Measurements from ENCODE around the gene CSRNP2.

CSRNP2 gene

DNA sequence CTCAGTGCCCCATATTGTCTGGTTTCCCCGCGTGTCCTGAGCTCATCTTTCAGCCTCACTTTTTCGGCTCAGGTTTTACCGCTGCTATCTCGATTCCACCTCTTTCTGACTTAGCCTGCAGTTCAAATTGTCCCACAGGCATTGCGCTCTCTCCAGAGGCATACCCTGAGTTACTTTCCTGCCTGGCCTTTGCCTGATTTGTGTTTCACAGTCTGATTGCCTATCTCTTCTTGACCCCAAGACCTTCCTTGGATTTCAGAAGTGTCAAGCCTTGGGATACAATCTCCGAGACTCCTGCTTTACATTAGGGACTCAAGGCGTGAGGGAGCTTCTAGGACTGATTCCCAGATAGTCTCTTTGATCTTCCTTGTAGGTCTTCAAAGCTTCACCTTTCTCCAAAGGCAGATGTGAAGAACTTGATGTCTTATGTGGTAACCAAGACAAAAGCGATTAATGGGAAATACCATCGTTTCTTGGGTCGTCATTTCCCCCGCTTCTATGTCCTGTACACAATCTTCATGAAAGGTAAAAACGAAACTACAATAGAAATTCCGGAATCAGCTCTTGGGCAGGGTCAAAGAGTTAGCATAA, 34.6 kb downstream of the CSRNP2 start:
- TF ChIP-seq, protein P1, sequence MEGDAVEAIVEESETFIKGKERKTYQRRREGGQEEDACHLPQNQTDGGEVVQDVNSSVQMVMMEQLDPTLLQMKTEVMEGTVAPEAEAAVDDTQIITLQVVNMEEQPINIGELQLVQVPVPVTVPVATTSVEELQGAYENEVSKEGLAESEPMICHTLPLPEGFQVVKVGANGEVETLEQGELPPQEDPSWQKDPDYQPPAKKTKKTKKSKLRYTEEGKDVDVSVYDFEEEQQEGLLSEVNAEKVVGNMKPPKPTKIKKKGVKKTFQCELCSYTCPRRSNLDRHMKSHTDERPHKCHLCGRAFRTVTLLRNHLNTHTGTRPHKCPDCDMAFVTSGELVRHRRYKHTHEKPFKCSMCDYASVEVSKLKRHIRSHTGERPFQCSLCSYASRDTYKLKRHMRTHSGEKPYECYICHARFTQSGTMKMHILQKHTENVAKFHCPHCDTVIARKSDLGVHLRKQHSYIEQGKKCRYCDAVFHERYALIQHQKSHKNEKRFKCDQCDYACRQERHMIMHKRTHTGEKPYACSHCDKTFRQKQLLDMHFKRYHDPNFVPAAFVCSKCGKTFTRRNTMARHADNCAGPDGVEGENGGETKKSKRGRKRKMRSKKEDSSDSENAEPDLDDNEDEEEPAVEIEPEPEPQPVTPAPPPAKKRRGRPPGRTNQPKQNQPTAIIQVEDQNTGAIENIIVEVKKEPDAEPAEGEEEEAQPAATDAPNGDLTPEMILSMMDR (conservative IDR thresholded peaks at IDR 0.05; ENCODE audit: low read length), result no peak
- no peak for DNase-seq (ENCODE audit: low read depth)
- peak overlapping the region; percentile 93 for H3K4me3 ChIP-seq (ENCODE audit: low read length)

DNA sequence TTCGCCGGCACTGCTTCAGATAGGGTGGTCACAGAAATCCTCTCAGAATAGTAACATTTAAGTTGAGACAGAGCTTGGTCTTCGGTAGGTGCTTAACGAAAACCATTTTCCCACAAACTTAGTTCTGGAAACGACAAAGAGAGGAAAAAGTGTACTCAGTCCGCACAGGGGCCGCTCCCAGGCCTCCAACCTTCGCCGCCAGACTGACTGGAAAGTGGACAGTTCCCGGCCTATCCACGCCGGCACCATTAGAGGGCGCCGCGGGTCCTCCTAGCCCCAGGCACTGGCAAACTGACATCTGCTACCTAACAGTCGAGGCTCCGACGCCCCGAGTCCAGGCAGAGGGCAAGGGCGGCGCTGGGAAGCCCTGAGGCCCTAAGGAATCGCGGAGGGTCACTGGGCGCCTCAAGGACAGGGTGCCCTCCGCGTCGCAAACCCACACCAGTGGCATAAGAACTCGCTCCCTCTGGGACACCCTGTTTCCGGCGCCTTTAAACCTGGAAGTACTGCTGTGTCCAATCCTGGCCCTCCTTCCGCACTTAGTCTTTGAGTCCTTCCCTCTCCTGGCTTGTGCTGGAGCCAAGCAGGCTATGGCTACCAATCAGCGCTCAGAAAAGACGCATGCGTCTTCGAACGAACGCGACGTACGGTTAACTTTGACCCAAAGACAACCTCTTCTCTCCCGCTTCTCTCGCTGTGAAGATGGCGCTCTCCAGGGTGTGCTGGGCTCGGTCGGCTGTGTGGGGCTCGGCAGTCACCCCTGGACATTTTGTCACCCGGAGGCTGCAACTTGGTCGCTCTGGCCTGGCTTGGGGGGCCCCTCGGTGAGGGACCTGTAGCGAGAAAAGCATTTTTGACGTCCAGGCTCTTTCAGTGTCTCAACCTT, 35.5 kb downstream of the CSRNP2 start, which contains the start of gene LETMD1:
Gene LETMD1 (plus strand): TSS at position 673 of the 886 bp plus-strand sequence. CDS start 30 bp downstream, at position 703.
- H3K4me3 ChIP-seq (ENCODE audit: low read length), result peak within 1 kb of the TSS; percentile 93
- peak; percentile 98 for DNase-seq (ENCODE audit: low read depth)
- TF ChIP-seq, protein P1 (conservative IDR thresholded peaks at IDR 0.05; ENCODE audit: low read length), result peak; percentile 85

DNA sequence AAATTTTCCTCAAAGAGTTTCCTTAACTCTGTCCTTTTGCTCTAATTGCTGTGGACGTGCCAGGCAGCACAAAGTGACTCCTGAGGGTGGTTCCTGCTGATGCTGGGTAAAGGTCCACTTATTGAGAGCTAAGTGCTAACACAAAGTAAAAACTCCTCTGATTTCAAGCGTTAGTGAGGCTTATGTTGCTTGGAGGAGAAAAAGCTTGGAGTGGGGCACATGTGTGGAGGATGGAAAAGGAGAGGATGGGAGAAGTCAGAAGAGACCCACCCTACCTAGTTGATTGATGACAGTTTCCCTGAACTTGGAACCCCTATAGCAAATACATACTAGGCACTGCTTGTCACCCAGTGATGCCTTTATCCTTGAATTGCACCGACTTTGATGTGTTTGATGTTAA, 47.1 kb downstream of the CSRNP2 start:
- TF ChIP-seq, protein P1 (conservative IDR thresholded peaks at IDR 0.05; ENCODE audit: low read length), result no peak
- DNase-seq (ENCODE audit: low read depth), result no peak
- no peak overlapping the region for H3K4me3 ChIP-seq (ENCODE audit: low read length)

DNA sequence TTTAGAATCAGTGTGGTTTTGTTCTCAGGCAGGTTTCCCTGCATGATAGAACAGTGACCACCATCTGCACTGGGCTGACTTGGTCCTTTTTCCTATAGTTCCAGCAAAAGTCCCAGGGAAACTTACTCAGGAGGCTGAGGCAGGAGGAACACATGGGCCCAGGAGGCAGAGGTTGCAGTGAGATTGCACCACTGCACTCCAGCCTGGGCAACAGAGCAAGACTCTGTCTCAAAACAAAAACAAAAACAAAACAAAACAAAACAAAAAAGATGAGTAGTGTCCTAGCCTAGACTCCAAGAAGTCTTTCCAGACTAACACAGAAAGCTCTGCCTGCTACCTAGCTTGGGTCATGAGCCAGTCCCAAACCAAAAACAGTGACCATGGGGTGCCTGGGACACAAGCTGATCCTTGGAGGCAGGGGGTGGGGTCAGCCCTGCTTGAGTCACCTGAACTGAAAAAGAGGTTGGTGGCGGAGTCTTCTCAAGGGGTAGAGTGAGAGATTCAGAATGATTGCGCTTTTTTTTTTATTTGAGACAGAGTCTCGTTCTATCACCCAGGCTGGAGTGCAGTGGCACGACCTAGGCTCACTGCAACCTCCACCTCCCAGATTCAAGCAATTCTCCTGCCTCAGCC, 49.8 kb downstream of the CSRNP2 start:
- no peak for DNase-seq (ENCODE audit: low read depth)
- TF ChIP-seq, protein P1 (conservative IDR thresholded peaks at IDR 0.05; ENCODE audit: low read length), result no peak
- H3K4me3 ChIP-seq (ENCODE audit: low read length), result no peak overlapping the region

DNA sequence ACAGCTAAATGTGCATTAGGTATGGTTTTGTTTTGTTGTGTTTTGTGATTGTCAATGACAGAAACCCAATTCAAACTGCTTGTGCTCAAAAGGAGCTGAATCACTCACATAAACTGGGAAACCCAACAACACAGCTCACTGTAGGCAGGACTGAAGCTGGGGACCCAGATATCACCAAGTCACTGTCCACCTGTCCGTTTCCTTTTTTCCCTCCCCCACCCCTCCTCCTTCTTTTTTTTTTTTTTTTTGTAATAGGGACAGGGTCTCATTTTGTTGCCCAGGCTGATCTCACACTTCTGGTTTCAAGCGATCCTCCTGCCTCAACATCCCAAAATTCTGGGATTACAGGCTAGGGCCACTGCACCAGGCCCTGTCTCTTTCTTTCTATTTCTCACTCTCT, 50.3 kb downstream of the CSRNP2 start:
- no peak overlapping the region for H3K4me3 ChIP-seq (ENCODE audit: low read length)
- TF ChIP-seq, protein P1 (conservative IDR thresholded peaks at IDR 0.05; ENCODE audit: low read length), result no peak
- DNase-seq (ENCODE audit: low read depth), result no peak

DNA sequence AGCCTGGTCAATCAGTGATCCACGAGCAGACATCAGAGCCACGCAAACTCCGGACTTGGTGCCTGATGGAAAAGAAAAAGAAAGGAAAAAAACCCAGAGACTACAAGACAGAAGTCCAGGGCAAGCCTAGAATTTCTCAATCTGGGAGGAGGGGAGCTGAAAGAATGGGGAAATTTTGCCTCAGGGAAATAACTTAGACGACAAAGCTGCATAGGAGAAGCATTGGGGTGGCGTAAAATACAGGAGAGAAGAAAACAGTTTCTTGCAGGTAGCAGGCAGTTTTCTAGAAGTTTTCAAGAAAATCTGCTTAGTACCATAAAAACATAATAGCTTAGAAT, 54.6 kb downstream of the CSRNP2 start:
- peak; percentile 30 for DNase-seq (ENCODE audit: low read depth)
- H3K4me3 ChIP-seq (ENCODE audit: low read length), result no peak overlapping the region
- TF ChIP-seq, protein P1 (conservative IDR thresholded peaks at IDR 0.05; ENCODE audit: low read length), result no peak

Measured in AG10803 (cell line).